KMS-11 (cell line): ENCODE data around the gene ACVR1.

Experiments used
- H2AFZ ChIP-seq: fragments of 200-600 bp; sonication (generic); 2 replicates; pipeline ENCODE4 v1.6.1; 2016; ENCODE audit warnings: antibody characterized with exemption, mixed run types, low read depth
- H3K27ac ChIP-seq: fragments of 200-600 bp; sonication (generic); 2 replicates; pipeline ENCODE4 v1.6.1; 2016; ENCODE audit warnings: mild to moderate bottlenecking, mixed run types
- H3K27me3 ChIP-seq: fragments of 200-600 bp; sonication (generic); 2 replicates; pipeline ENCODE4 v1.6.1; 2017; ENCODE audit warnings: mild to moderate bottlenecking, low read depth, mixed run types, moderate library complexity; ENCODE audit not compliant: insufficient read depth
- H3K36me3 ChIP-seq: fragments of 200-600 bp; sonication (generic); 2 replicates; pipeline ENCODE4 v1.6.1; 2017; ENCODE audit warnings: mild to moderate bottlenecking, mixed run types; ENCODE audit not compliant: insufficient read depth
- H3K4me1 ChIP-seq: fragments of 200-600 bp; sonication (generic); 2 replicates; pipeline ENCODE4 v1.6.1; 2016; ENCODE audit warnings: mild to moderate bottlenecking, low read depth, mixed run types; ENCODE audit not compliant: poor library complexity, severe bottlenecking
- H3K4me2 ChIP-seq: fragments of 200-600 bp; sonication (generic); 2 replicates; pipeline ENCODE4 v1.7.0; 2016; ENCODE audit warnings: mild to moderate bottlenecking, mixed run types
- H3K4me3 ChIP-seq: fragments of 200-600 bp; sonication (generic); IDR thresholded peaks from 2 replicates; pipeline ENCODE4 v1.6.1; 2017; ENCODE audit warnings: low read depth, low read length, mixed read lengths; ENCODE audit not compliant: insufficient read depth
- H3K79me2 ChIP-seq: fragments of 200-600 bp; sonication (generic); 2 replicates; pipeline ENCODE4 v1.6.1; 2016; ENCODE audit warnings: low read depth, mixed run types; ENCODE audit not compliant: insufficient read depth
- H3K9ac ChIP-seq: fragments of 200-600 bp; sonication (generic); 2 replicates; pipeline ENCODE4 v1.6.1; 2016; ENCODE audit warnings: mild to moderate bottlenecking, mixed run types
- H4K20me1 ChIP-seq: fragments of 200-600 bp; sonication (generic); 2 replicates; pipeline ENCODE4 v1.6.1; 2016; ENCODE audit warnings: mild to moderate bottlenecking, mixed run types; ENCODE audit not compliant: insufficient read depth
- TF ChIP-seq, protein P1 (sequence below): fragments of 200-600 bp; sonication (generic); conservative IDR thresholded peaks from 2 replicates; pipeline ENCODE4 v1.6.1; 2017; ENCODE audit warnings: low read depth, mild to moderate bottlenecking, antibody characterized with exemption, low read length, moderate library complexity, mixed read lengths

Gene ACVR1

DNA sequence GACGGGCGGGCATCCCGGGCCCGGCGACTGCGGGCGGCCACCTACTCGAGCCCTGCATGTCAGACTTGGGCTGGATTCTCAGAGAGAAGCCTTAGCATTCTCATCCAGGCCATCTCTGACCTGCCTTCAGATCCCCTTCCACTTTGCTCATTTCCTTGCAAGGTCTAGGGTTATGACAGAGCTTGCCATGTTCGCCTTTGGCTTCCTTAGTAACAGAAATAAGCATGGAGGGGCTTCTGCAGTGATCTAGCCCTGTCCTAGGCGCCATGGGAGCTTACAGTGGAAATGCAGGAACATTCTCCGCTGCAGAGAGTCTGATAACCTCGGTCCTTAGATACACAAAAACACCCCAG is 632 bp upstream of the ACVR1 start:
- Histone ChIP-seq H3K27me3 (no peaks in the 10 kb centered on the region), H3K4me1 (peaks cover 29% of the 10 kb centered on the region), H3K4me3 (peak overlapping the region; percentile 88), H3K27ac (peak overlapping the region; percentile 62), H3K36me3 (no peaks in the 10 kb centered on the region), H4K20me1 (no peaks in the 10 kb centered on the region), H2AFZ (peak overlapping the region; percentile 81), H3K4me2 (peak overlapping the region; percentile 72), H3K9ac (peak overlapping the region; percentile 33; the same call in 1 of the 2 replicates), H3K79me2 (peaks cover 15% of the 10 kb centered on the region; the same call in 1 of the 2 replicates)
- TF ChIP-seq, protein P1, sequence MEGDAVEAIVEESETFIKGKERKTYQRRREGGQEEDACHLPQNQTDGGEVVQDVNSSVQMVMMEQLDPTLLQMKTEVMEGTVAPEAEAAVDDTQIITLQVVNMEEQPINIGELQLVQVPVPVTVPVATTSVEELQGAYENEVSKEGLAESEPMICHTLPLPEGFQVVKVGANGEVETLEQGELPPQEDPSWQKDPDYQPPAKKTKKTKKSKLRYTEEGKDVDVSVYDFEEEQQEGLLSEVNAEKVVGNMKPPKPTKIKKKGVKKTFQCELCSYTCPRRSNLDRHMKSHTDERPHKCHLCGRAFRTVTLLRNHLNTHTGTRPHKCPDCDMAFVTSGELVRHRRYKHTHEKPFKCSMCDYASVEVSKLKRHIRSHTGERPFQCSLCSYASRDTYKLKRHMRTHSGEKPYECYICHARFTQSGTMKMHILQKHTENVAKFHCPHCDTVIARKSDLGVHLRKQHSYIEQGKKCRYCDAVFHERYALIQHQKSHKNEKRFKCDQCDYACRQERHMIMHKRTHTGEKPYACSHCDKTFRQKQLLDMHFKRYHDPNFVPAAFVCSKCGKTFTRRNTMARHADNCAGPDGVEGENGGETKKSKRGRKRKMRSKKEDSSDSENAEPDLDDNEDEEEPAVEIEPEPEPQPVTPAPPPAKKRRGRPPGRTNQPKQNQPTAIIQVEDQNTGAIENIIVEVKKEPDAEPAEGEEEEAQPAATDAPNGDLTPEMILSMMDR, result no peak

DNA sequence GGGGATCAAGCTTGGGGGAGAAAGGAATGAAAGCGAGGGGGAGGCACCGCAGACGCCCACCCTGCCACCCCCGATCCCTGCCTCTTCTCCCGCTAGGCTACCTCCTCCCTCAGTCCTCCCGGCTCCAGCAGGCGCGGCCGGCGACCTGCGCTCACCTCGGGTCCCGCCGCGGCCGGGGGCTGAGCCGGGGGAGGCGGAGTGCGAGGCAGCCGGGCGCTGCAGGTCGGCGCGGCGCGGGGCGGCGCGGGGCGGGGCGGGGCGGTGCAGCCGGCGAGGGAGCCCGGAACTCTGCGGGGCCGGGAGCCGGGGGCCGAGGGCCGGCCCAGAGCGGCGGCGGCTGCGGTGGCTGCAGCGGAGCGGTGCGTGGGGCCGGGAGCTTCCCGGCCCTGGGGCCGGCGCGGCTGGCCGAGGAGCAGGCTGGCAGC is 477 bp downstream of the ACVR1 start:
- no peaks in the 10 kb centered on the region for H4K20me1 ChIP-seq
- no peaks in the 10 kb centered on the region for H3K27me3 ChIP-seq
- H3K4me3 ChIP-seq, result peak overlapping the region; percentile 38
- peak overlapping the region; percentile 97; the same call in 1 of the 2 replicates for H3K4me2 ChIP-seq
- H3K36me3 ChIP-seq, result no peaks in the 10 kb centered on the region
- H3K9ac ChIP-seq, result peak overlapping the region; percentile 45; the same call in 1 of the 2 replicates
- peak overlapping the region; percentile 76; the same call in 1 of the 2 replicates for H2AFZ ChIP-seq
- H3K79me2 ChIP-seq, result peaks cover 15% of the 10 kb centered on the region; the same call in 1 of the 2 replicates
- TF ChIP-seq, protein P1, result no peak
- peaks cover 29% of the 10 kb centered on the region for H3K4me1 ChIP-seq
- H3K27ac ChIP-seq, result no peak overlapping the region

DNA sequence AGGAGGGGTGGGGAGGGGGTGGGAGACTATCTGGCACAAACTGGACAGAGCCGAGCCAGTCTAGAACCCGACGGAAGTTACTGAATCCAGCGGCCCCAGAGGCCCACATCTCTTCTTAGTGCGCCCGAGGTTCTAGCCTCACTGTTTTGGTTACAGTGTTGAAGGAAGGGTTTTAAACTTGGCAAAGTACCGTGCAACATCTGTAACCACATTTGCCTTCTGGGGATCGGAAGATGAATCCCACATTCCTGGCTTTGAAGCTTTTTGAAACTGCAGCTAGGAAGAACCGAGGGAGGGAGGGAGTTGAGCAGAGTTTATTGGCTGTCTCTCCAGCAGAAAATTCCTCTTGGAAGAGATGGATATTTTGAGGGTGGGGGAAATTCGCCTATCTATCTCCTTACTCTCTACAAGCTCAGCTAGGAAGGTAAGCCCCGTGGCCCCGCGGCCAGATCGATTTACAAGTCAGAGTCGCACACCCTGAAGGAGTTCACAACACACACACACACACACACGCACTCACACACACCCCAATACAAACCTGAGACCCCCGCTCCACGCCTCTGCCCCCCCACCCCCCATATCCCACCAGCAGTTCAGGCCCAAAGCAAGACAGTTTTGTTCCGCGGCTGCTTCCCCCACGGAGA is 1.0 kb downstream of the ACVR1 start:
- H3K27ac ChIP-seq, result no peak overlapping the region

DNA sequence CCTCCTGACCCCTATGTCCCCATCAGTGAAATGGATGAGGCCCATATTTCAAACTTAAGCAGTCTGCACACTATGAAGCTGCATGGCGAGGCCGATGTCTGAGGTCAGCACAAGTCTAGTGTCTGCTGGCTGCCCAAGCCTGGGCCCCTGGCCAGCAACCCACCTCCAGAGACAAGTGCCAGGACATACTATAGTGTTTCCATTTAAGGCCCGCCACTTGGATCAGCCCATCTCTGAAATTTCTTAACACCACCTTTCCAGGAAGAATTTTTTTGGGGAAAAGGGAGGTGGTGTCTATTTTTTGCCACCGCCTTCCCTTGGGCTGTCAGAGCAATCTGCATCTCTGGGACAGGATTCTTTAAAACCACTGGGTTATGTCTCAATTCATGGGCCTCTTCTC is 1.8 kb downstream of the ACVR1 start:
- H3K4me1 ChIP-seq, result peaks cover 29% of the 10 kb centered on the region
- no peak overlapping the region for H3K27ac ChIP-seq
- TF ChIP-seq, protein P1, result no peak
- no peaks in the 10 kb centered on the region for H3K27me3 ChIP-seq
- peaks cover 15% of the 10 kb centered on the region; the same call in 1 of the 2 replicates for H3K79me2 ChIP-seq
- no peaks in the 10 kb centered on the region for H3K36me3 ChIP-seq
- H2AFZ ChIP-seq, result no peak overlapping the region
- peak overlapping the region; percentile 97 for H3K4me2 ChIP-seq
- H3K4me3 ChIP-seq, result no peak overlapping the region
- H3K9ac ChIP-seq, result no peak overlapping the region; the same call in 1 of the 2 replicates
- no peaks in the 10 kb centered on the region for H4K20me1 ChIP-seq

More for the DNA sequence above, 1.0 kb downstream of the ACVR1 start:
- no peaks in the 10 kb centered on the region for H3K27me3 ChIP-seq
- peak overlapping the region; percentile 45; the same call in 1 of the 2 replicates for H3K9ac ChIP-seq
- peaks cover 15% of the 10 kb centered on the region; the same call in 1 of the 2 replicates for H3K79me2 ChIP-seq
- H3K4me3 ChIP-seq, result peak overlapping the region; percentile 76
- peaks cover 29% of the 10 kb centered on the region for H3K4me1 ChIP-seq
- H3K4me2 ChIP-seq, result peak overlapping the region; percentile 97
- TF ChIP-seq, protein P1, result no peak
- no peaks in the 10 kb centered on the region for H3K36me3 ChIP-seq
- peak overlapping the region; percentile 63; the same call in 1 of the 2 replicates for H2AFZ ChIP-seq
- no peaks in the 10 kb centered on the region for H4K20me1 ChIP-seq
